ENCODE measurements around the gene ISL1. TPM values are rescaled to one million over a fixed set of nuclear protein-coding genes. Genes with fewer than 3 reads are reported as not detected.

Gene ISL1
- total and polyA plus RNA-seq, 2 of the 4 experiments (the other 2 are of a cell fraction) = under 0.01 TPM; not detected in 1

GRCh38 chr5:51397996-51398395 lies 14.7 kb downstream of the ISL1 start:
- no peak overlapping the region for H3K27ac ChIP-seq (ENCODE audit: insufficient read depth, low read length)
- H3K4ac ChIP-seq (ENCODE audit: low read depth, low read length) = no peak overlapping the region
- no peak overlapping the region for H2BK15ac ChIP-seq (ENCODE audit: low read depth, low read length)
- ChIA-PET POLR2A (ENCODE audit: unreplicated experiment) (no interaction called here), CTCF (no interaction called here)
- no peak overlapping the region for H4K5ac ChIP-seq (ENCODE audit: low read depth, low read length)
- no peak overlapping the region for H3K14ac ChIP-seq (replicated peaks; ENCODE audit: low read depth, low read length)
- H3K18ac ChIP-seq (ENCODE audit: low read depth, low read length) = no peak overlapping the region
- no peaks in the 10 kb centered on the region for H3K36me3 ChIP-seq (ENCODE audit: control insufficient read depth, insufficient read depth, low read length)
- no peak overlapping the region for H4K91ac ChIP-seq (ENCODE audit: insufficient read depth, low read depth, low read length)
- H3K9ac ChIP-seq (ENCODE audit: low read depth, low read length) = no peak overlapping the region
- H4K8ac ChIP-seq (ENCODE audit: low read depth in 2 of 2, low read length in 2 of 2) = no peak overlapping the region
- no peaks in the 10 kb centered on the region for H3K79me1 ChIP-seq (ENCODE audit: low read depth in 1 of 2, low read length in 2 of 2)
- DNase-seq (no peak), ATAC-seq (ENCODE audit: low read depth) (no peak)
- in situ Hi-C loops (cut with MboI; ENCODE audit: low sequenced_read_pairs) = loop anchor here (25.0 kb wide), 1 partner anchor 1264 kb away; no protein-coding TSS in a partner anchor
- WGBS, 2 experiments (ENCODE audit: extremely low coverage in 2 of 2, insufficient read length in 1 of 2) = no CpG with 5 or more reads among the region's 7 CpGs
- no peaks in the 10 kb centered on the region for H4K20me1 ChIP-seq (ENCODE audit: insufficient read depth, low read length)
- no peak overlapping the region for H3K4me3 ChIP-seq (ENCODE audit: insufficient read depth, low read depth, low read length)
- no peak overlapping the region for H2AK5ac ChIP-seq (ENCODE audit: low read depth, low read length)
- intact Hi-C loops (cut with micrococcal nuclease) = no loop called here
- no peak overlapping the region for H2AFZ ChIP-seq (replicated peaks; ENCODE audit: low read length, poor library complexity)
- H3K4me1 ChIP-seq (ENCODE audit: control insufficient read depth, insufficient read depth, low read length) = no peaks in the 10 kb centered on the region
- TF ChIP-seq CTCF (conservative IDR thresholded peaks at IDR 0.05; ENCODE audit: low read depth, low read length) (no peak), USF2 (IDR thresholded peaks at IDR 0.05; ENCODE audit: low read depth, low read length) (no peak), ELK1 (IDR thresholded peaks at IDR 0.05; ENCODE audit: borderline replicate concordance, low read depth, low read length) (no peak), POLR2A (IDR thresholded peaks at IDR 0.05; ENCODE audit: low read depth, low read length) (no peak), RCOR1 (IDR thresholded peaks at IDR 0.05; ENCODE audit: insufficient replicate concordance, low read length) (no peak), SMC3 (IDR thresholded peaks at IDR 0.05; ENCODE audit: low read depth, low read length) (no peak), MAFK (IDR thresholded peaks at IDR 0.05; ENCODE audit: low read depth, low read length) (no peak), CHD1 (IDR thresholded peaks at IDR 0.05; ENCODE audit: low read depth, low read length) (no peak), NFE2L2 (IDR thresholded peaks at IDR 0.05; ENCODE audit: low read depth, low read length) (no peak), FOS (IDR thresholded peaks at IDR 0.05; ENCODE audit: low read depth, low read length) (no peak), RFX5 (IDR thresholded peaks at IDR 0.05; ENCODE audit: low read depth, low read length) (no peak), CEBPB (IDR thresholded peaks at IDR 0.05; ENCODE audit: low read depth, low read length) (no peak), BHLHE40 (IDR thresholded peaks at IDR 0.05; ENCODE audit: low read depth, low read length) (no peak), MAZ (IDR thresholded peaks at IDR 0.05; ENCODE audit: borderline replicate concordance, low read depth, low read length) (no peak), MXI1 (IDR thresholded peaks at IDR 0.05; ENCODE audit: borderline replicate concordance, low read depth, low read length) (no peak), RAD21 (IDR thresholded peaks at IDR 0.05; ENCODE audit: low read length) (no peak)
- no peak overlapping the region for H3K23ac ChIP-seq (ENCODE audit: low read depth, low read length)
- no peak overlapping the region for H2AK9ac ChIP-seq (replicated peaks; ENCODE audit: low read depth, low read length, poor library complexity)
- no peaks in the 10 kb centered on the region for H3K9me1 ChIP-seq (ENCODE audit: insufficient read depth, low read length)
- H2BK20ac ChIP-seq (ENCODE audit: low read depth, low read length) = no peak overlapping the region
- H3K4me2 ChIP-seq (ENCODE audit: low read depth, low read length) = no peak overlapping the region
- dilution Hi-C loops (cut with HindIII; ENCODE audit: low sequenced_read_pairs, unreplicated experiment) = no loop called here
- no peaks in the 10 kb centered on the region for H3K9me3 ChIP-seq (ENCODE audit: control insufficient read depth, insufficient read depth, low read length)
- no peak overlapping the region for H2BK5ac ChIP-seq (ENCODE audit: low read depth, low read length, poor library complexity, severe bottlenecking)
- H3K56ac ChIP-seq (ENCODE audit: extremely low read depth, insufficient read depth, low read length) = no peak overlapping the region
- peaks cover 10% of the 10 kb centered on the region for H3K27me3 ChIP-seq (ENCODE audit: control insufficient read depth, insufficient read depth, low read length)
- no TSS peak for BruUV-seq (replicated peaks)
- H2BK120ac ChIP-seq (ENCODE audit: low read depth, low read length) = no peak overlapping the region
